WI38 (cell line): ENCODE measurements around the gene PRKCE.

Experiments used
- H3K4me3 ChIP-seq: 2 replicates; pipeline ENCODE4 v1.5.1; 2011; ENCODE audit warnings: low read depth, mild to moderate bottlenecking, control low read depth, low read length
- TF ChIP-seq, protein P1 (sequence below): IDR thresholded peaks from 2 replicates; pipeline ENCODE4 v1.5.1; 2012; ENCODE audit warnings: low read depth, mild to moderate bottlenecking, control low read depth, low read length

Gene PRKCE

DNA sequence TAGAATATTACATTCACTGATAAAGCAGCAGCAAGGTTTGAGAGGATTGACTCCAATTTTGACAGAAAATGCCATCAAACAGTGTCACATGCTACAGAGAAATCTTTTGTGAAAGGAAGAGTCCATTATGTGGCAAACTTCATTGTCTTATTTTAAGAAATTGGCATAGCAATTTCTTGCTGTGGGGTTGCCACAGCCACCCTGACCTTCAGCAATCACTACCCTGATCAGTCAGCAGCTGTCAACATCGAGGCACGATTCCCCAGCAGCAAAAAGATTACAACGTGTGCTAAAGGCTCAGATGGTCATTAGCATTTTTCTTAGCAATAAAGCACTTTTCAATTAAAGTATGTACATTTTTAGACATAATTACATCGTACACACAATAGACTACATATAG is 74.7 kb downstream of the PRKCE start:
- TF ChIP-seq, protein P1, sequence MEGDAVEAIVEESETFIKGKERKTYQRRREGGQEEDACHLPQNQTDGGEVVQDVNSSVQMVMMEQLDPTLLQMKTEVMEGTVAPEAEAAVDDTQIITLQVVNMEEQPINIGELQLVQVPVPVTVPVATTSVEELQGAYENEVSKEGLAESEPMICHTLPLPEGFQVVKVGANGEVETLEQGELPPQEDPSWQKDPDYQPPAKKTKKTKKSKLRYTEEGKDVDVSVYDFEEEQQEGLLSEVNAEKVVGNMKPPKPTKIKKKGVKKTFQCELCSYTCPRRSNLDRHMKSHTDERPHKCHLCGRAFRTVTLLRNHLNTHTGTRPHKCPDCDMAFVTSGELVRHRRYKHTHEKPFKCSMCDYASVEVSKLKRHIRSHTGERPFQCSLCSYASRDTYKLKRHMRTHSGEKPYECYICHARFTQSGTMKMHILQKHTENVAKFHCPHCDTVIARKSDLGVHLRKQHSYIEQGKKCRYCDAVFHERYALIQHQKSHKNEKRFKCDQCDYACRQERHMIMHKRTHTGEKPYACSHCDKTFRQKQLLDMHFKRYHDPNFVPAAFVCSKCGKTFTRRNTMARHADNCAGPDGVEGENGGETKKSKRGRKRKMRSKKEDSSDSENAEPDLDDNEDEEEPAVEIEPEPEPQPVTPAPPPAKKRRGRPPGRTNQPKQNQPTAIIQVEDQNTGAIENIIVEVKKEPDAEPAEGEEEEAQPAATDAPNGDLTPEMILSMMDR, result no peak
- no peak overlapping the region for H3K4me3 ChIP-seq

DNA sequence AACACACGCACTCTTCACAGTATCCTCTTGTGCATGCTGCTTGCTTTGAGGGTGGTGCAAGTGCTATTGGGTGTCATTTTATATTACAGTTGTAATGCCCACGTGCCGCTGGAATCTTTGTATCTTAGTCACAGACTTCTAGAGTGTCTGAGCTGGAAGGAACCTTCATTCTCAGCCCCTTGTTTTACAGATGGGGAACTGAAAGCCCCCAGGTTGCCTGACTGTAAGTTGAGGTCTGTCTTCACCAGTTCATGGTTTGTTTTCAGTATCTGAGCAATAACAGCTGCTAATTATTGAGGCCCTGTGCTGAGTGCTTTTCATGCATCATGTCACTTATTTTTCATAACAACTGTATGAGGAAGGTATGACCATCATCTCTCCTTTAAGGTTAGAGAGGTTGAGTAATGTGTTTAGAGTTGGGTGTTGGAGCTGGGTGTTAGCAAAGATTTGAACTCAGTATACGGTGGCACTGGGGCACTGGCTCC is 77.0 kb downstream of the PRKCE start:
- no peak overlapping the region for H3K4me3 ChIP-seq
- TF ChIP-seq, protein P1, result no peak

DNA sequence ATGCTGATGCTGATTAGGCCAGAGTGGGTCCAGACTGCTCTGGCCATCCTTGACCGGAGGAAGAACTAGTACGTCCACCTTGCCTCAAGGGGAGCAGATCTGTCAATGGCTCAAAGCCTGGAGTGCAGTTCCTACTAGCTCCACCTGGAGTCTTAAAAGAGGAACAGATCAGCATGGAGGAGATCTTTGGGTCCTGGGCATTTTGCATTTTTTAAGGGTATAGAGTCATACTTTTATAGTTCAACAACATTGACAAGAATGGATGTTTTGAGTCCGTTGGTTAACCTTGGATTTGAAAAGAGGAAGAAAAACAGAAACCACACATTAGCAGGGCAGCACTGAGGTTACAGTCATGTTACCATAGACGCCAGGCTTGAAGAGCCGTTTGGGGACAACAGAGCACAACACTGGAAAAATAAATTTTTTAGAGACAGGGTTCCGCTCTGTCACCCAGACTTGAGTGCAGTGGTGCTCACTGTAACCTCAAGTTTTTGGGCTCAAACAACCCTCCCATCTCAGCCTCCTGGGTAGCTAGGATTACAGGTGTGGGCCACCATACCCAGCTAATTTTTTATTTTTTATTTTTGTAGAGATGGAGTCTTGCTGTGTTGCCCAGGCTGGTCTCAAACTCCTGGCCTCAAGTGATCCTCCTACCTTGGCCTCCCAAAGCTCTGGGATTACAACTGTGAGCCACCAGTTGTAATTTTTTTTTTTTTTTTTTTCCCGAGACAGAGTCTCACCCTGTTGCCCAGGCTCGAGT is 78.5 kb downstream of the PRKCE start:
- TF ChIP-seq, protein P1, result peak; percentile 21; the same call in 1 of the 2 replicates
- no peak overlapping the region for H3K4me3 ChIP-seq

DNA sequence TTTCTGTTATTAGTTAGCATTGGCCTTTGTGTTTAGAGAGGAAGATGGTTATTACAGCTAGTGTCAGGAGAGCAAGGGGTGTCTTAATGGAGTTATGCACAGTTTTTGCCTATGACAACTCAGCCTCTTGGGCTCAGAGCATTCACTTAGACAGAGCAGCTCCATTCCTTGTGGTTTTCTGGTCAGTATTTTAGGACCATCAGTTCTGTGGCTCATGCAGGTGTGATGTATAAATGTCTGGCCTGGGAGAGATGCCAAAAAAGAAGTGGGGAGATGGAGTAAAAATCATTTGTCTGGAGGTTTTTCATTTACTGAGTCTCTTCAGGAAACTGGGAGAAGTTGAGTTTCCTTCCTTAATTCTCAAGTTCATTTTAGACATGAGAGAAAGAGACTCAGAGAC is 79.7 kb downstream of the PRKCE start:
- TF ChIP-seq, protein P1, result no peak

DNA sequence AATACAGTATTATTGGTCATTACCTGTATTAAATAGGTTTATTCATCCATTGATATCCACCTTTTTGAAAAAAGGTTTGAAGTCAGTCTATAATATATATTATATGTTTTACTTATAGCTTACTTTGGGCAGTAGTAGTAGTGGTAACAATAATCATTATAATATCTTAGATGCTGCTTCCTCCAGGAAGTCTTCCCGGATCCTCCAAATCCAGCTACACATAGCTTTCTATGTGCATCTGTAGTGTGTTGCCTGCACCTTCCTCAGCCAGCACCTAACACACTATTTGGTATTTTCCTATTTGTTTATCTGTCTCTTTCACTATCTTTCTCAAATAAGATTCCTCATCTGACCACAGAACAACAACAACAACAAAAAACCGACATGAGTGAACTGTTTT is 81.0 kb downstream of the PRKCE start:
- TF ChIP-seq, protein P1, result no peak
- no peak overlapping the region for H3K4me3 ChIP-seq

More for the DNA sequence above, 79.7 kb downstream of the PRKCE start:
- H3K4me3 ChIP-seq, result no peak overlapping the region

DNA sequence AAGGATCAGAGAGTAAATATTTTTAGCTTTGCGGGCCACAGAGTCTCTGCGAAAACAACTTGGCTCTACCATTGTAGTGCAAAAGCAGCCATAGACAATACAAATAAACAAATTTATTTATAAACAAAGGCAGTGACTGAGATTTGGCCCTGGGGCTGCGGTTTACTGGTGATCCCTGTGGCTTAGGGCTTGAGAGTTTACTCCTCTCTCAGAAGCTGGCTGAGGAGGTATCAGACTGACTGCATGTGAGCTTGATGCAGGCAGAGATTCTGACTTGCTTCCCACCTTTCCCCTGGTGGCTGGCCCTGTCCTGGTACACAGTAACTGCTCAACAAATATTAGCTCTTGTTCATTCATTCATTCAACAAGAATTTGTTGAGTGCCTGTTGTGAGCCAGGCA is 81.5 kb downstream of the PRKCE start:
- TF ChIP-seq, protein P1, result no peak
- H3K4me3 ChIP-seq, result no peak overlapping the region

DNA sequence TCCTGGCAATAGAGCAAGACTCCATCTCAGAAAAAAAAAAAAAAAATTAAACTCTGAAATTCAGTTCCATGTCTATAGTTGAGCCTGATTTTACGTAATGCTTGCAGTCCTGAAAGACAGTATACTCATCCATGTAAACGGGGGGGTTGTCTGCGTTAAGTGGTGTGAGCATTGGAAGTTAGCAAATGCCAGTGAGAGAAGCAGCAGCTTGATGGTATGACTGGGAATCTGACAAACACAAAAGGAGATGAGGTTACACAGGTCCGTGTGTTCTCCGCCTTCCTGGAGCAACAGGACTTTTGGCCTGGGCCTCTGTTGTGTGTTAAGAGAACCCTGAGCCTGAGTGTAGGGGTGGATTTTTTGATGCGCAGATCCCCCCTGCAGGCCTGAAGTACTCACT is 82.9 kb downstream of the PRKCE start:
- no peak overlapping the region for H3K4me3 ChIP-seq
- TF ChIP-seq, protein P1, result no peak
